ENCODE results near the gene DTX3L.

DTX3L gene

DNA sequence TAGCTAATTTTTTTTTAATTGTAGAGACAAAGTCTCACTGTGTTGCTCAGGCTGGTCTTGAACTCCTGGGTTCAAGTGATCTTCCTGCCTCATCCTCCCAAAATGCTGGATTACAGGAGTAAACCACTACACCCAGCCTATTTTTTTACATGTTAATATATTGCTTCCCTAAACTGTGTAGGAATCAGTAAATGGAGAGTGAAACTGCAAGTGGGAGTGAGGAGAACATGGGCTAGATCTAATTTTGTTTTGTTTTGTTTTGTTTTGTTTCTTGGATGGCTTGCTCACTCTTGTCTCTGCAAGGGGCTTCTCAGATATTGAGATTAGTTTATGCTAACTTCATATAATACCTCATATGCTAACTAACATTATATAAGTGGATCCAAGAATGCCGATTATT is 44.8 kb downstream of the DTX3L start:
- no peak for DNase-seq

DNA sequence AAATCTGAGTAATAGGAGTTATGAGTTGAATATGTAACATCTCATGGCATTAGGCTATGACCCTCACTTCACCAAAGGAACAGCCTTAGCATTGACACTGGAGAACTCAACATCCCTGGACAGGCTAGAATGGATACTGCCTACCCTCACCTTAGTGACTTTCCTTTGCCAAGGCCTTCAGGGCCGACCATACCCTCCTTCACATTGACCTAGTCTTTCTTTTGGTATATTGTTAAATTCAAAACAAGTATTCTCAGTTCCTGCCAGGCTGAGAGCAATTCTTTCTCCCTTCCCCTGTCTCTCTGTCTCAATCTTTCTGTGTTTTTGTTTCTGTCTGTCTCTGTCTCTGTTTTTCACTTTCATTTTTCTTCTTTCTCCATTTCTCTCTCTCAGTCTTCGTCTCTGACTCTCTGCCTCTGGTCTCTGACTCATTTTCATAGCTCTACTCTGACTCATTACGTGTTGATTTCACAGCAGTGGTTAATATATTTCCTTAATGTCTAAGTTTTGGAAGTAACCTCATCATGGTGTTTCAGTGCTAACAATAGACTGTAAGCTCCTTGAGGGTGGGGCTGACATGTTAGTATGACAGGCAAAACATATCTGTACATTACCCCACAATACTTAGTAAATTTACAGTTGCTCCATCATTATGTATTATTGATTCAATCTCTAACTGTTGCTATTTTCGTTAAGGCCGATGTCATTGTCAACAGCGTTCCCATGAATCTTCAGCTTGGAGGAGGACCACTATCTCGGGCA is 45.8 kb downstream of the DTX3L start:
- DNase-seq = no peak

DNA sequence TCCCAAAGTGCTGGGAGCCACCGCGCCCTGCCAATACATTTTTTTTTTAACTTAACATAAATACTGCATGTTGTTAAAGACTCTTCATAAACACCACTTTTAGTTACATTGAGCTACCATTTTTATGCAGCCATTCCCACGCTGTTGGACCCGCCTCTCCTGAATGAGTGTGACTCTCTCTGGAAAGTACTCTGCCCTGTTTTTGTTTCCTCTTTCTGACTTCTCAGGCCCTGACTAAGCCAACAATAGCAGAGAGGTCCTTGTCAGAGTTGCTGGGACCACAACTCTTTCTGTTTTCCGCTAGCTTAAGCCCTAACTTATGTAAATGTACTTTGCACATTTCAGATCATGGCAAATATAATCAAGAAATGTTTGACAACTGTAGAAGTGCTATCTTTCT is 48.6 kb downstream of the DTX3L start:
- no peak for DNase-seq

DNA sequence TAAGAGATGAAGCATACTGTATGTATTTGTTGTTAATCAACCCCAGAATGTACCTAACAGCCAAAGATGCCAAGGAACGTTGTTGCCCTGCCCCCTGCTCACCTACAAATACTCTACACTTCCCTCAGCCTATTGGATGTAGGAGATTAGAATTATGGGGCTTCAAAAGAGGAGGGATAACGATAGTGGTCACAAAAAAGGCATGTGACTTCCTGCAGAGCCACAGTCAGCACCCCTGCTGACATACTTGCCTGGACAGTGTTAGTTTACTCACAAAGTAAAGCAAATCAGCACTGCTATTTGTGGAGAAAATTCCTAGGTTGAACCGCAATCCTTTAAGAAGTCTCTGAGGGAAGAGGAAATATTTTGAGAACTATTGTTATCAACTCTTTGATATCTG is 51.2 kb downstream of the DTX3L start:
- DNase-seq = no peak

DNA sequence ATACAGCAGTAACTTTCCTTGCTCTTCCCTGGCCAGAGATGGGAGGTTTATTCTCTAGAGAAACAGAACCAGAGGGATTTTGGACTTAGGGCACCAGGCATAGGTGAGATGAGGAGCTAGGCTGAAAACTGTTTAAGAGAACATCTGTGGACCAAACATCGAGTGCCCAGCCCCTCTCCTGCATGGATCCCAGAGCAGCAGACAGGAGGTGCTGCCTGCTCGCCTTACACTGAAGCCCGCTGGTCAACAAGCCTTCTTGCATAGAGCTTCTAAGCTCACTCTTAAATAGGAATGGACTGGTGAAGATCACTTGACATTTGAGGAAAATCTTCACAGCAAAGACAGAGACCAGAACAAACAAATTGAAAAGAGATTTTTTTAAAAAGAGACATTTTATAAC is 54.5 kb downstream of the DTX3L start:
- DNase-seq = no peak

DNA sequence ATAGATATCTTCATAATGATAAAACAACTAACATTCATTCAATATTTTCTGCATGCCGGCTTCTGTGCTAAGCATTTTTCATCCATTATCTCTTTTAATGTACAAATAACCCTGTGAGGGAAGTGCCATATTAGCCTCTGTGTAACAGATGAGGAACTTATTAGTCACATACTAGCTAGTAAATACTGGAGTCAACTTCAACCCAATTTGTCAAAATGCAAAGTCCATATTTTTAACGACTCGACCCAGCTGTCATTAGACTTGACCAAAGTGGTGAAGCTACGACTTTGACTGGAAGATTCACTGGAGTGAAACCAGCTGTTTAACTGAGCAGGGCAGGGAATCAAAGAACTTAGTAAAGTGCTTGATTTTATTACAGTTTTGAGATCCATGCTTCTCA is 54.9 kb downstream of the DTX3L start:
- DNase-seq = no peak

DNA sequence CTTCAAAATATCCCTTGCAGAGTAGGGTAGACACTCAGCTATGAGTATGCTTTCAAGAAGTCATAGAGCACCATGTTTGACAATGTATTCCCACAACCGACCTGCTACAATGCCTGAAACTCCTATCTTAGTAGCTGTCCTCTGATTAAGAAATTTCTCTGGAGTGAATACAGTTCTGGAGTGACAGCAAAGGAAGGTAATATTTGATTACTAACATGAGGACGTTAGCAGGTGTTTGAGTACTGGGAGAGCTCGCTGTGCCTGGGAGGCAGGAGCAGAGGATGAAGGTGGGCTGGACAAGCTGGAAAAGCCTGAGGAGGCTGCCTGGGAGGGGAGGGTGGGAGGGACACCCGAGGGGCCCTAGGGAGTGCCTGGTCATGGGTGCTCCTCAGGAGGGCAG is 56.3 kb downstream of the DTX3L start:
- no peak for DNase-seq

DNA sequence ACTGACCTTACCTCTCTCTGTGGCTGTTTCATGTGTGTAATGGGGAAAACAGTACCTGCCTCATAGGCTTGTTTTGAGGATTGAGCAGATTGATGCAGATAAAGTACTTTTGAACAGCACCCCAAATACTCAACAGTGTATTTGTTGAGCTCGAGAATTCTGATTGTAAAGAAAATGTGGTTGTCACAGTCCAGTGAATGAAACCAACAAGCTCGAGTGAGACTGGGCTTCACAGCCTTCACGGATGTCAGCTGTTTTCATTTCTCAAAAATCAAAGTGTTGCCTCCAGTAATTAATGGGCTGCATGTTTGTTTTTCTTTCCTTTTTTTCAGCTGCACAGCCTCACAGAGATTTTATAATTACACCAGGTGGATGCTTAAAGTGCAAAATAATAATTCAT is 57.0 kb downstream of the DTX3L start:
- DNase-seq = no peak

DNA sequence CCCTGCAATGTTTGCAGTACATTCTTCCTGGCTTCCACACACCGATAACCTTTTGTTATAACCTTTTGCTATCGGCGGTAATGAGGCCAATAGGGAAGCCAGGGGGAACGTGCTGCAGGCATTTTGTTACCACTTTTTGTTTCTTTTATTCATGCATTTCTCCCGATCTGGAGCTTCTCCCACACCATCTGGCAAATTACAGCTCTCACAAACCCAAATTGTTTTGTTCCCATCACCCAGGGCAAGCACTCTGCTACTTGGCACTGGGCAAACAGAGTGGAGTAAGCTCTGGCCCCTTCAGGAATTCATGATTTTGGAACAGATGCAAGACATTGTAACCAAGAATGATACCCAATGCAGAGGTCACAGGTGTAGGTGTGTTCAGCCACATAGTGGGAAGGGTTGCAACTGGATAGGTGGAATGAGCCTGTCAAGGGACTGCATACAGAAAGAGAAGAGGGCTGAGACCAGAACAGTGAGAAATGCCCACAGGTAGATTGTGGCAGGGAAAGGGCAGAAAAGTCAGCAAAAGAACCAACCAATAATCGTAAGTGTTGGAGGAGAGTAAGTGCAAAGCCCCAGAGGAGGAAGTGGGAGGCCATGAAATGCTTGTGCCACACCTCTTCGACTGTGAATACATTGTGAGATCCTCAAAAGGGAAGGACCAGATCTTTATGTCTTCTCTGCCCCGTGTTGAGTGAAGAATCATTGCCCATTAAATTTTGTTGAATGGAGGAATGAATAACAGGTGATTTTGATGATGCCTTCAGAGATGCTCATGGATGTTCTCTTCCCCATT is 59.1 kb downstream of the DTX3L start:
- DNase-seq = no peak
